HepG2 (cell line): ENCODE measurements around the gene CASKIN2. TPM values are rescaled to one million over a fixed set of nuclear protein-coding genes. Genes with fewer than 3 reads are reported as not detected.
A peak's percentile ranks its signal among the peaks of the same experiment; 100 is the strongest.

Experiments used
- ATAC-seq: fragments of 200-7000 bp; cut with Tn5 transposase; 3 replicates; pipeline ENCODE4 v1.9.1; 2020; ENCODE audit warnings: mild to moderate bottlenecking, moderate library complexity
- BruUV-seq: library from RNA; stranded (reverse); fragments of 400-500 nt; replicated peaks from 2 replicates; lab custom pipeline; 2021; lab: Mats Ljungman, UMichigan
- CTCF ChIA-PET: fragments of 300-600 bp; formaldehyde crosslinking; extraction: SDS; loops from one replicate; lab custom pipeline; 2021; ENCODE audit warnings: low total read pairs, inconsistent platforms, low intra/inter-chr PET ratio; lab: Yijun Ruan, JAX
- POLR2A ChIA-PET: fragments of 350-600 bp; sonication (Branson Sonifier 250); formaldehyde crosslinking; loops from one replicate; lab custom pipeline; 2020; ENCODE audit warnings: antibody characterized with exemption, inconsistent platforms; lab: Yijun Ruan, JAX
- DNase-seq: peaks from one replicate; pipeline ENCODE4 v3.0.0-alpha.2; 2015; ENCODE audit warnings: low spot score
- FAIRE-seq: peaks from 3 replicates; lab custom pipeline; 2011; peaks lifted over from hg19 to GRCh38; lab: Jason Lieb, UNC
- H2AFZ ChIP-seq: one replicate; pipeline ENCODE4 v1.6.1; 2011; ENCODE audit warnings: low read length, inconsistent platforms
- H3K27ac ChIP-seq: fragments of 300-600 bp; 3 replicates; pipeline ENCODE4 v1.8.0; 2011; ENCODE audit warnings: mixed run types, mild to moderate bottlenecking, mixed read lengths, low read length, inconsistent platforms; ENCODE audit not compliant: insufficient read depth; ENCODE audit errors: extremely low read length
- H3K27me3 ChIP-seq, 2 experiments: fragments of 200-600 bp in 1 of 2; 2 replicates in 1 of 2; 3 replicates in 1 of 2; pipeline versions ENCODE4 v1.6.0 to v1.8.0; 2011; ENCODE audit warnings: low read length in 2 of 2, mild to moderate bottlenecking in 2 of 2, moderate library complexity in 2 of 2, inconsistent platforms in 1 of 2; ENCODE audit not compliant: insufficient read depth in 2 of 2, control insufficient read depth in 1 of 2
- H3K36me3 ChIP-seq, 2 experiments: fragments of 200-600 bp in 1 of 2; replicated peaks in 1 of 2; 2 replicates in 1 of 2; 3 replicates in 1 of 2; pipeline versions ENCODE4 v1.5.1 to v1.8.0; 2011; ENCODE audit warnings: low read length in 2 of 2, inconsistent platforms in 1 of 2; ENCODE audit not compliant: insufficient read depth in 2 of 2, control insufficient read depth in 1 of 2
- H3K4me1 ChIP-seq: 2 replicates; pipeline ENCODE4 v1.5.1; 2012; ENCODE audit warnings: low read length, inconsistent platforms; ENCODE audit not compliant: insufficient read depth
- H3K4me2 ChIP-seq: 2 replicates; pipeline ENCODE4 v1.6.0; 2011; ENCODE audit warnings: low read depth, low read length, inconsistent platforms
- H3K4me3 ChIP-seq, 3 experiments: fragments of 200-600 bp in 1 of 3; sonication (generic), shearing (Covaris generic) in 1 of 3; replicated peaks in 1 of 3; 2 replicates each; pipeline ENCODE4 v1.5.1; 2011 to 2016; ENCODE audit warnings: low read length in 3 of 3, inconsistent platforms in 2 of 3, low read depth in 2 of 3, mild to moderate bottlenecking in 2 of 3, control low read depth in 1 of 3, mixed read lengths in 1 of 3; ENCODE audit not compliant: insufficient read depth in 1 of 3
- H3K79me2 ChIP-seq: one replicate; pipeline ENCODE4 v1.6.1; 2011; ENCODE audit warnings: low read length, inconsistent platforms; ENCODE audit not compliant: insufficient read depth
- H3K9ac ChIP-seq: 2 replicates; pipeline ENCODE4 v1.6.0; 2011; ENCODE audit warnings: mild to moderate bottlenecking, low read depth, low read length, inconsistent platforms; ENCODE audit not compliant: insufficient read depth
- H3K9me3 ChIP-seq: 2 replicates; pipeline ENCODE4 v1.5.1; 2012; ENCODE audit warnings: mild to moderate bottlenecking, low read length
- H4K20me1 ChIP-seq: 2 replicates; pipeline ENCODE4 v1.6.0; 2011; ENCODE audit warnings: inconsistent platforms, mild to moderate bottlenecking, low read length, moderate library complexity; ENCODE audit not compliant: insufficient read depth
- AGO2 ChIP-seq: fragments of 200-400 bp; formaldehyde crosslinking; optimal IDR thresholded peaks from 2 replicates; pipeline ENCODE3; 2017; ENCODE audit warnings: mild to moderate bottlenecking, low read depth, low read length, moderate library complexity
- FOXC1 ChIP-seq: sonication (generic); formaldehyde crosslinking; IDR thresholded peaks from 2 replicates; pipeline ENCODE4 v1.8.0; 2022; ENCODE audit warnings: mild to moderate bottlenecking, missing genetic modification reagents, borderline replicate concordance
- GABPB1 ChIP-seq: IDR thresholded peaks from 2 replicates; pipeline ENCODE4 v1.6.1; 2016; ENCODE audit warnings: mild to moderate bottlenecking, missing genetic modification reagents, moderate library complexity, missing compliant biosample characterization
- IKZF1 ChIP-seq: fragments of 450-650 bp; IDR thresholded peaks from 2 replicates; pipeline ENCODE4 v1.7.1; 2016
- PREB ChIP-seq: sonication (generic); formaldehyde crosslinking; IDR thresholded peaks from 2 replicates; pipeline ENCODE4 v1.4.0; 2020; ENCODE audit warnings: missing genetic modification reagents
- ZNF34 ChIP-seq: sonication (generic); formaldehyde crosslinking; IDR thresholded peaks from 2 replicates; pipeline ENCODE4 v1.4.0; 2020; ENCODE audit warnings: mild to moderate bottlenecking, missing genetic modification reagents, borderline replicate concordance
- ZNF484 ChIP-seq: sonication (generic); formaldehyde crosslinking; IDR thresholded peaks from 2 replicates; pipeline ENCODE4 v1.5.1; 2020; ENCODE audit warnings: mild to moderate bottlenecking, low read depth, missing genetic modification reagents, borderline replicate concordance
- ZNF780A ChIP-seq: sonication (generic); formaldehyde crosslinking; IDR thresholded peaks from 2 replicates; pipeline ENCODE4 v1.8.0; 2022; ENCODE audit warnings: mild to moderate bottlenecking, missing genetic modification reagents, moderate library complexity
- ZSCAN5A ChIP-seq: sonication (generic); formaldehyde crosslinking; IDR thresholded peaks from 2 replicates; pipeline ENCODE4 v1.8.0; 2022; ENCODE audit warnings: mild to moderate bottlenecking, missing genetic modification reagents, borderline replicate concordance
- WGBS: methylation state at CpG from one replicate; pipeline ENCODE4 v1.1.6; 2017; ENCODE audit warnings: low lambda C conversion rate; 5-methylcytosine and 5-hydroxymethylcytosine counted together
- in situ Hi-C: cut with HindIII; loops from 2 replicates; pipeline ENCODE4 v1.10.0; 2017; ENCODE audit warnings: low pct_unique_long_range_greater_than_20kb; ENCODE audit not compliant: extremely low pct_ligation_motif_present
- intact Hi-C: fragments of 100-400 bp; cut with micrococcal nuclease; formaldehyde crosslinking; loops from one replicate; pipeline ENCODE4 v1.10.0; 2022; ENCODE audit not compliant: unreplicated experiment
- polyA plus RNA-seq, 8 experiments: library from polyadenylated mRNA; depleted of rRNA in 3 of 8; stranded (reverse) in 7 of 8; unstranded in 1 of 8; fragments of >200 nt; fragmentation: Illumina TruSeq in 4 of 8; extraction: Trizol in 4 of 8; gene quantifications; 2 replicates each; pipeline versions ENCODE4 v1.2.1 to v1.2.3, GENCODE V29; 2011 to 2016; ENCODE audit warnings: low read depth in 4 of 8, missing spikeins in 1 of 8, mixed read lengths in 1 of 8; ENCODE audit not compliant: insufficient read depth in 1 of 8
- total RNA-seq, 5 experiments: library from RNA; depleted of rRNA; stranded (reverse); fragments of >200 nt; fragmentation: Illumina TruSeq; extraction: Trizol; gene quantifications; 2 replicates each; pipeline ENCODE4 v1.2.3, GENCODE V29; 2016; ENCODE audit warnings: low read depth in 1 of 5
- TF ChIP-seq, protein P1 (sequence below): IDR thresholded peaks from 2 replicates; pipeline ENCODE4 v1.6.1; 2018; ENCODE audit warnings: missing genetic modification reagents, mild to moderate bottlenecking, missing compliant biosample characterization

Gene CASKIN2
- total and polyA plus RNA-seq, 2 of the 13 experiments (the other 11 are each of a cell fraction or from before 2014, with no cell fraction given): 5.2 to 7.8 TPM

DNA sequence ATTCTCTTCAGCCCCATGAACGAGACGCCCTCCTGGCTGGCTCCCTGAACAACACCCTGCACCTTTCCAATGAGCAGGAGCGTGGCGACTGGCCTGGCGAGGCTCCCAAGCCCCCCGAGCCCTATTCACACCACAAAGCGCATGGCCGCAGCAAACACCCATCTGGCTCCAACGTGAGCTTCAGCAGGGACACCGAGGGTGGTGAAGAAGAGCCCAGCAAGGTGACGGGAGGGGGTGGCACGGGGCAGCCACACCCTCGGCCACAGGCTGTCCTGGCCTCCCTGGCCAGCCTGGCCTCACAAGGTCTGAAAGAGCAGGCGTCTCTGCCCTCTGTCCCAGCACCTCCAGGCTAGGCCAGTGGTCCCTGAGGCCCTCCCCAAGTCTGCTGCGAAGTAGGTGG, 23.7 kb downstream of the CASKIN2 start:
- H3K27ac ChIP-seq: no peak overlapping the region
- H3K79me2 ChIP-seq: no peaks in the 10 kb centered on the region
- in situ Hi-C loops: no loop called here
- ATAC-seq (no peak), DNase-seq (no peak), FAIRE-seq (no peak)
- H2AFZ ChIP-seq: no peak overlapping the region
- BruUV-seq: no TSS peak
- no peak overlapping the region for H3K9ac ChIP-seq
- CTCF ChIA-PET: no interaction called here
- no peak overlapping the region for H3K4me3 ChIP-seq
- POLR2A ChIA-PET: no interaction called here
- H3K9me3 ChIP-seq: no peaks in the 10 kb centered on the region
- H3K4me1 ChIP-seq: no peaks in the 10 kb centered on the region
- H3K4me2 ChIP-seq: no peak overlapping the region
- WGBS: 89% methylated on average over 11 of the region's 15 CpGs
- peaks cover 47 to 71% of the 10 kb centered on the region in 2 experiments for H3K36me3 ChIP-seq
- peaks cover 3% of the 10 kb centered on the region; the same call in 1 of the 2 replicates for H4K20me1 ChIP-seq
- intact Hi-C loops: no loop called here
- TF ChIP-seq FOXC1 (CRISPR knock-in tag) (no peak), GABPB1 (CRISPR knock-in tag) (no peak), AGO2 (peak; percentile 25)
- no peaks in the 10 kb centered on the region for H3K27me3 ChIP-seq

DNA sequence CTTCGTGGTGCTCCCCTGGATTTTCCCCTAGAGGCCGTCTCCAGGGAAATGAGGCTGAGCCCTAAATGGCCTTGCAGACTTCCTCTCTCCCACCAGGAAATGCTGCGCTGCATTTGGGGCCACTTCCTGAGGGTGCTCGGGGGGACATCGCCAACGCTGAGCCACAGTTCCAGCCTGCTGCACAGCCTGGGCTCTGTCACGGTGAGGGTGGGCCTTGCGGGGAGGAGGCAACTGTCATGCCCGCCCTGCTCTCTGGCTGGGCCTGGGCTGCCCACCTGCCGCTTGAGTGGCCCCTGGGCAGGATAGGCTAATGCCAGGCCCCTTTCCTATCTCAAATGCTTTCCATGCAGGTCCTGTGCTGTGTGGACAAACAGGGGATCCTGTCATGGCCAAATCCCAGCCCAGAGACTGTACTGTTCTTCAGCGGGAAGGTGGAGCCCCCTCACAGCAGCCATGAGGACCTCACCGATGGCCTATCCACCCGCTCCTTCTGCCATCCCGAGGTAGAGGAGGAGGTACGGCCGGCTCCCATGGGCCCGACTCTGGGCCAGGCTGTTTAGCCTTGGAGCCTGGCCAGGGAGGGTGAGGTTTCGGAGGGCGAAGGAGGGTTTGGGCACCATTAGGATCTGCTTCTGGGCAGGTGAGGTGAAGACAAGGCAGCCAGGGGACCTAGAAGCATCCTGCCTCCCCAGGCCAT, 24.2 kb downstream of the CASKIN2 start:
- FAIRE-seq (no peak), ATAC-seq (no peak), DNase-seq (no peak)
- H4K20me1 ChIP-seq: peaks cover 3% of the 10 kb centered on the region; the same call in 1 of the 2 replicates
- CTCF ChIA-PET: no interaction called here
- POLR2A ChIA-PET: no interaction called here
- H3K36me3 ChIP-seq: peaks cover 45 to 65% of the 10 kb centered on the region in 2 experiments
- BruUV-seq: no TSS peak
- H3K27me3 ChIP-seq: no peaks in the 10 kb centered on the region
- H3K27ac ChIP-seq: no peak overlapping the region
- no peak overlapping the region for H3K4me3 ChIP-seq
- H3K79me2 ChIP-seq: no peaks in the 10 kb centered on the region
- intact Hi-C loops: no loop called here
- TF ChIP-seq ZNF484 (CRISPR knock-in tag): no peak
- no peak for TF ChIP-seq PREB
- TF ChIP-seq IKZF1: no peak
- TF ChIP-seq ZNF780A (CRISPR knock-in tag): no peak
- TF ChIP-seq, protein P1, sequence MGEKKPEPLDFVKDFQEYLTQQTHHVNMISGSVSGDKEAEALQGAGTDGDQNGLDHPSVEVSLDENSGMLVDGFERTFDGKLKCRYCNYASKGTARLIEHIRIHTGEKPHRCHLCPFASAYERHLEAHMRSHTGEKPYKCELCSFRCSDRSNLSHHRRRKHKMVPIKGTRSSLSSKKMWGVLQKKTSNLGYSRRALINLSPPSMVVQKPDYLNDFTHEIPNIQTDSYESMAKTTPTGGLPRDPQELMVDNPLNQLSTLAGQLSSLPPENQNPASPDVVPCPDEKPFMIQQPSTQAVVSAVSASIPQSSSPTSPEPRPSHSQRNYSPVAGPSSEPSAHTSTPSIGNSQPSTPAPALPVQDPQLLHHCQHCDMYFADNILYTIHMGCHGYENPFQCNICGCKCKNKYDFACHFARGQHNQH (CRISPR knock-in tag): no peak
- TF ChIP-seq ZSCAN5A (CRISPR knock-in tag): no peak
- TF ChIP-seq AGO2: peak; percentile 41
- TF ChIP-seq ZNF34 (CRISPR knock-in tag): no peak
- TF ChIP-seq, all 625 proteins: peak for 1
- Histone ChIP-seq H3K4me2 (no peak overlapping the region), H3K4me1 (no peaks in the 10 kb centered on the region), H2AFZ (no peak overlapping the region), H3K9ac (no peak overlapping the region), H3K9me3 (no peaks in the 10 kb centered on the region)
- WGBS: 97% methylated on average over 8 of the region's 19 CpGs
- in situ Hi-C loops: no loop called here
